DMS 273 (cell line): ENCODE measurements around the gene OVCH2.
"Not testable (repeated sequence)": the region's sequence is repeated elsewhere in the genome, so short reads cannot be mapped to it uniquely, and the experiment has no call there.

Source experiments
- DNase-seq: peaks from one replicate; lab custom pipeline; 2025; ENCODE audit not compliant: unreplicated experiment; lab: John Stamatoyannopoulos, UW

Gene OVCH2

DNA sequence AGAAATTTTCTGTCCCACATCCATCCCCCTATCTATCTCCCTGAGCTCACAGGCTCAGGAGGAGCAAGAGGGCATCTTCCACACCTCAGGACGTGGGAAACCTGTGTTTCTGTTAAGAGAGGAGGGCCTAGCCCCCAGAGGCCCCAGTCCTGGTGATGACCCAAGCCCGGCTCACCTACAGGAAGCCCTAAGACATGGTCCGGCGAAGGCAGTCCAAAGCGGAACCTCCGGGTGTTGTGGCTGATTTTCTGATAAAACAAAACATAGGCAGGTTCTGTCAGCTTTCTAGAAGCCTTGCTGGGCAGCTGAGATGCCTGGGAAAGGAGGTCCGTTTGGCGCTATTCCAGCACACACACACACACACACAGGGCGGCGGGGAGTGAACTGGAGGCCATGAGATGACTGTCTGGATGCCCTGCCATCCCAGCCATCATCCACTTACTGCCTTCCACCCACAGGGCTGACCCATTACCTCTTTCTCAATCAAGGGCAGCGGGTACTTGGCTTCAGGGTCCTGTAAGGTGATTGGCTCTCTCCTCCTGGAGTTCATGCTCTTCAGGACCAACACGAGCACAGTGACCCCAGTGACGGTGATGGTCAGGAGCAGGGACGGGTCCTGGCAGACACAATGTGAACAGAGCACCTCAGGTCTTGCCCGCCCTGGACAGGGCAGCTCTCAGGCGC is 33.9 kb downstream of the OVCH2 start:
- no peak for DNase-seq

DNA sequence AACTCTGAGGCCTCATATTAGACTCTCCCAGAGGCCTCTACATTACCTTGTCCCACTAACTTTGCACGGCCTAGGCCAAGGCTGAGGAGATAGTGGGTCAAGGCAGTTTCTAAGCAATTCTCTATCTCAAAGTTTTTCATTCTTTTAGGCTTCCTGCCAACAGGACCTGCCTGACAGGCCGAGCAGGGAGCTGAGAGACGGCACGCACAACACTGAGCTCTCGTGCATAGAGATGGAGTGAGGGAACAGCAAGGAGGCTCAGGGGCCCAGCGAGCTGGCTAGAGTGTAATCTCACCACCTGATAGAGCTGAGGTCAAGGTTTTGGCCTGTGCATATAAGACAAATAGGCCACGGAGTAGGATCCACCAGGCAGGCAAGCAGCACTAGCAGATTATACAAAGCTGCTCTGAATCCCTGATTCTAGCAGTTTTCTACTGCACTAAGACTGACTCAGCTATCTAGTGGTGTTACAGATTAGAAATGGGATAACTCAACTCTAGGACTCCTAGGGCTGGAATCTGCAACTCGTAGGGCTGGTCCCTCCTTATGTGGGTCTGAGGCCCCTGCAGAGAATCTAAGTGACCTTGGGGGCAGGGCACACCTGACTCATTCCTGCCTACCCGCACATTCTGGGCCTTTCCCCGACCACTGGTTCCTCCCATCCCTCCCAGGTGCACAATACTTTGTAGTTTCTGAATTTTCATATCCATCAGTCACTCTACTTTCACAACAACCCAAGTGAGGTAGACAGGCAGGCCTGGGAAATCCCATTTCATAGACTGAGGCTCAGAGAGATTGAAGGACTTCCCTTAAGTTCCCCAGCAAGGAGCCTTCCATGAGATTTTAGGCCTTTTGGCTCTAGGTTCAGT is 34.7 kb downstream of the OVCH2 start:
- DNase-seq = no peak

DNA sequence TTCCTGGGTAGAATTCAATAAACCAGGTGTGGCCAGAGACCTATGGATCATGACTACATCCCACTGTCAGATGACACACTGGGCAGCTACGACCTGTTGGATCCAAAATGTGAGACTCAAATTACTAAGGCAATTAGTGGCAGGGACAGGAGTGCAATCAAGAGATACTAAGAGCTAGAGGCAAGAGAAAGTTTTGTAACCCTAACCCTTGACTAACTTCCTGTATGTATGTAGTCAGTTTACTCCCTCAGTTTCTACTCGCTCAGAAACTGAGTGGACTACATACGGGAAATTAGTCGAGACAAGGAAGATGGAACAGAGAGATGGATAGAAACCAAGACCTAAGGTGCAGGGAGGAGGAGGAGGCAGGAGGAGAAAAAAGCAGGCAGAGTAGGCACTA is 35.6 kb downstream of the OVCH2 start:
- no peak for DNase-seq

DNA sequence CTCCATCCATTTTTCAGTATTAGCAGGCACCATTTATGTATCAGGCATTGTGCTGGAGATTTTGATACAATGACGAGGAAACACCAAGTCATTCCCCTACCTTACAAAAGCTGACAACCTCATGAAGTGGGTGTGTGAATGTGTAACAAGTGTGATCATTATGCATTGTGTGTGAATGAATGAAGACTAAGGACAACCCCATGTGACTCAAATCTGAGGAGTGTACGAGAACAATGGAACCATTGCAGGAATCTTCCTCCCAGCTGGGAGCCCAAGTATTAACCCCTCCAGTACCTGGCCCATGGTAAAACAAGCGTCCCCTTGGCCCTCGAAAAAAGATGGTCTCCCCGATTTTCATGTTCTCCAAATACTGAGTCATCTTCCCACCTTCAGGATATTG is 37.4 kb downstream of the OVCH2 start:
- no peak for DNase-seq

DNA sequence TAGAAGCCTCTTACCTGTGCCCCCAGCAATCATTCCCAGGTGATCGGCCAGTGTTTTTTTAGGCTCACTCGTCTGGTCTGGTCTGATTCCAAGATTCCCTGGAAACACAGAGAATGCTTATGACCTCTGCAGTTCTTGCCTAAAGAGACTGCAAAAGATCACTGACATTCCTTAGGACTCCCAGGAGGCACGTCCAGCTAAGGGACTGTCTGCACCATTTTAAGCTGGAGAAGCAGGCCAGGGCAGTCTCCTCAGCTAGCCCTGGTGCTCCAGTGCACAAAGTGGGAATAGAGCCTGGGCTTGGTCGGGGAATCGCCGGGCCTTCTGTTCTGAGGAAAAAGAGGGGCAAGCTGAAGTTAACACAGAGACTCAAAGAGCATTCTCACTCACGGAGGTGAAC is 37.8 kb downstream of the OVCH2 start:
- DNase-seq = no peak

DNA sequence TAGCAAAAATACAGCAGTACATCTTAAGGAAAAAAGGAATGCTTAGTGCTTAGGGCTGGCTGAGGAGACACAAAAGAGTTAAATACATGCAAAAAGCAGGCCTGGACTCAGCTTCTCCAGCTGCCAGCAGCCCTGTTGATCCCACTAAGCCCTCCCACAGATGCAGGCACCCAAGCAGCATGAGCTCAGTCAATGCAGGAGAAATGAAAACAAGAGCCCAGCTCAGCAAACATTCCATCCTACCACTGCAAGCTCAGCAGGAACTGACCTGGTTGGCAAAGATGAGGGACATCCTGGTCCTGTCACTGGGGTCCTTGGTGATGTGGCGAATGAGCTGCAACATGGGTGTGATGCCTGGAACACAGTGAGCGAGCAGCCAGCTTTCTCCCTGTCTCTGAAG is 38.8 kb downstream of the OVCH2 start:
- no peak for DNase-seq

DNA sequence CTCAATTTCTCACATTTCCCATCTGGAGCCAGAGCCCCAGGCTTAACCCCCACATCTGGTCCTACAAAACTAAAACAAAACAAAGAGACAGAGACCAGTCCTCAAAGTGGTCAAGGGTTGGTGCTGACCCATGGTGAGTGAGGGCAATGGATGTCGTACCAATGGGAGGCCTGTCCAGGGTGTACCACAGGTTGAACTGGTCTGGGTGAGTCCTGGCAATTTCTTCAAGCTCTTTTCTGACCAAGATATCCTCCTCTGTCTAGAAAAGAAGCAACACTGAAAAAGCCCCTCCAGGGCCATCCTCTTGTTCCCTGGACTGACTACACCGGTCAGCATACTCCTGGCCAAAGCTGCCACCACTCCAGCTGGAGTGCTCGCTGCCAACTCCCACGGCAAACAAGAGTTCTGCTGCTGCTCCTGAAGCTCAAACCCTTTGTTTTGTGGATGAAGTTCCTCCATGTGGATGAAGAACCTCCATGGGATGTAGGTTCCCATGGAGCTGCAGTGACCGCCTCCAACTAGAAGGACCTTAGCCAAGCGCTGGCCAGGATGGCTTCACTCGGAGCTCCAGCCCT is 39.9 kb downstream of the OVCH2 start:
- no peak for DNase-seq

DNA sequence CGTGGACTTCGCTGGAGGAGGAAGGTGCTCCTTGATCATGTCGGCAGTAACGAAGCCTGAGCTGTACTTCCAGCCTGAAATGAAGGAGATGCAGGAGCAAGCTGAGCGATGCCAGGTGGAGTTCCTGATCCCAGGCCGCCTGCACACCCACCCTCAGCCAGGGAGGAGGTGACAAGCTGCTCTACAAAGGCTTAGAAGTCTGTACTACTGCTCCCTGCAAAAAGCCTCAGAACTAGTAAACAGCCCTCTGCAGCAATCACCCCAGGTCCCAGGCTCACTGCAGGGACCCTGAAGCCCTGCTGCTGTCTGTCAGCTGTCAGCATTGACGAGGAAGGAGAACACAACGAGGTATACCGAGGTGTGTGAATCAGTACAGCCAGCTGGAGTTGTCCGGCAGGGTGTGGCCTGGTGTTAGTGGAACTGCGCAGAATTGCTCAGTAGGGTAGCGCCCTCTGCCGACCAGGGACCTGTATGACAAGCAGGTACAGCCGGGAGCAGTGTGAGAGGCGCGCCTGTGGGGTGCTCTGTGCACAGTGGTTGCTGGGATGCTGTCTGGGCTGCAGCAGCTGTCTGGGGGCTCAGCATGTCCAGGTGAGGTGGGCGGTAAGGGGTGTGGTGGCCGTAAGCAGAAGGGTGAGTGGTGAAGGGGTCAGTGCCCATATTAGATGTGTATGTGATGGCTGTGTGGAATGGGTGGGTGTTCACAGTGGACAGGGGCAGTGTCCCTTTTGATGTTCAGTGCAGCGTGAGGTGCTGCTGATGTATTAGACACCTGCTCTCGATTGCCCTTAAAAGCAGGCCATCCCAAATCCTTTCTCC is 40.6 kb downstream of the OVCH2 start:
- DNase-seq = peak; percentile 67

DNA sequence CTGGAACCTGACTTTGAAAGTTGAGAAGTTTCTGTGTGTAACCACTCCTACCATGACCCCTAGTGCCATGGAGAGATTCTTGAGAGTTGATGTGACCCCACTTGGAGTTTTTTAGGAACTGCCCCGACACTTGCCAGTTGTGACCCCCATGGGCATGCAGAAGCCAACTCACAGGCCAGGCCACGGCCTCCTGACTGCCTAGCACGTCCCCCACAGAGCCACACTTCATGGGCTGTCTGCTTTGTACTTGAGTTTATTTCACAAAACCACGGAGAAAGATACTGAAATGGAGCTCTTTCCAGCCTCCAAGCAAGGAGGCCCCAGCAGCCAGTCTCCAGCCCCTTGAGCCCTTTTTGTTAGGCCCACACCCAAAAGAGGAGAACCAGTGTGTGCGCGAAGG is 41.4 kb downstream of the OVCH2 start:
- DNase-seq = no peak

DNA sequence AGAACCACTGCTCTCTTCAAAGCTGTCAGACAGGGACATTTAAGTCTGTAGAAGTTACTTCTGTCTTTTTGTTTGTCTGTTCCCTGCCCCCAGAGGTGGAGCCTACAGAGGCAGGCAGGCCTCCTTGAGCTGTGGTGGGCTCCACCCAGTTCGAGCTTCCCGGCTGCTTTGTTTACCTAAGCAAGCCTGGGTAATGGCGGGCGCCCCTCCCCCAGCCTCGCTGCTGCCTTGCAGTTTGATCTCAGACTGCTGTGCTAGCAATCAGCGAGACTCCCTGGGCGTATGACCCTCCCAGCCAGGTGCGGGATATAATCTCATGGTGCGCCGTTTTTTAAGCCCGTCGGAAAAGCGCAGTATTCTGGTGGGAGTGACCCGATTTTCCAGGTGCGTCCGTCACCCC is 42.7 kb downstream of the OVCH2 start:
- DNase-seq = not testable (repeated sequence)

DNA sequence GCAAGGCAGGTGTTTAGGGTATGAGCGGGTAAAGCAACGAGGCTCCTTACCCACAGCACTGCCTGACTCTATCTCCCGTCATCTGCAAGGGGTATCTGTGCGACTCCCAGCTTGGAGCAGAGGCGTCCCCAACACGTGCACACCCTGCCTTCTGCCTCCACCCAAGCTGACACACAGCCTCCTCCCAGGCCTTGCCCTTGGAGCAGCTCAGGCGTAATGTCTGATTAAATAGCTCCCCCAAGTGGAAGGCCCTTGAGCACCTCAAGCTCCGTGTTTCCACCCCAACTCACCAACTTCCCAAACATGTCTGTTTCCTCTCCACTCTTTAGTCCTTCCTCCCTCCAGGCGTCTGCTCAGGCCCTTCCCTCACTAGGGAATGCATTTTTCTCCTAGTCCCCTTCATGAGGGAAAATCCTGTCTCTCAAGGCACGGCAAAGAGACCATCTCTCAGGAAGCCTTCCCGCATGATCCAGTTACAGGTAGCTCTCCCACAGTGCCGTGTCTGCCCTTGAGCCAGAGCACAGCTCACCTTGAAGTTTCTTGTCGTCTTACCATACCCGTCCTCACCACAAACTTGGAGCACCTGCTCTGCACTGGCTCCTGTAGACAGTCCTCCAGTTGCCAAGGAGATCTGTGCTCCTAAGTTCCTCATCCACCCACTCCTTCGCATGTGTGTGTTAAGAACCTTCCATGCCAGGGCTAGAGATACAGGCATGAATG is 48.8 kb downstream of the OVCH2 start:
- peak; percentile 74 for DNase-seq

DNA sequence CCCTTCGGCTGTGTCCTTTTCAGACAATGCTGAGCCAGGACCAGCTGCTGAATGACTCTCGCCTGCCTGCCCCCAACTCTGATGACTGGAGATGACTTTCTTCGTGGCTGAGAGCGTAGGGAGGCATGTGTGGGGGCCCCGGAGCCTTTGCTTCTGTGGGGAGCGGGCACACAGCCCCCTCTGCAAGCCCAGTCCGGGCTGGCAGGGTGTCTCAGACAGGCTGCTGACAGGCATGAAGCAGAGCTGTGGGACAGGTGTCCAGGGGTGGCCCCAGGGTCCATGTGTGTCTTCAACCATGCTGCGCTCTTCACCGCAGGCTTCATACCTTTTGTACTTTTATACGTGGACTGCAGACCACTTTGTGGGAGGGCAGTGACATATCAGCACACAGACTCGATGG is 49.6 kb downstream of the OVCH2 start:
- no peak for DNase-seq

DNA sequence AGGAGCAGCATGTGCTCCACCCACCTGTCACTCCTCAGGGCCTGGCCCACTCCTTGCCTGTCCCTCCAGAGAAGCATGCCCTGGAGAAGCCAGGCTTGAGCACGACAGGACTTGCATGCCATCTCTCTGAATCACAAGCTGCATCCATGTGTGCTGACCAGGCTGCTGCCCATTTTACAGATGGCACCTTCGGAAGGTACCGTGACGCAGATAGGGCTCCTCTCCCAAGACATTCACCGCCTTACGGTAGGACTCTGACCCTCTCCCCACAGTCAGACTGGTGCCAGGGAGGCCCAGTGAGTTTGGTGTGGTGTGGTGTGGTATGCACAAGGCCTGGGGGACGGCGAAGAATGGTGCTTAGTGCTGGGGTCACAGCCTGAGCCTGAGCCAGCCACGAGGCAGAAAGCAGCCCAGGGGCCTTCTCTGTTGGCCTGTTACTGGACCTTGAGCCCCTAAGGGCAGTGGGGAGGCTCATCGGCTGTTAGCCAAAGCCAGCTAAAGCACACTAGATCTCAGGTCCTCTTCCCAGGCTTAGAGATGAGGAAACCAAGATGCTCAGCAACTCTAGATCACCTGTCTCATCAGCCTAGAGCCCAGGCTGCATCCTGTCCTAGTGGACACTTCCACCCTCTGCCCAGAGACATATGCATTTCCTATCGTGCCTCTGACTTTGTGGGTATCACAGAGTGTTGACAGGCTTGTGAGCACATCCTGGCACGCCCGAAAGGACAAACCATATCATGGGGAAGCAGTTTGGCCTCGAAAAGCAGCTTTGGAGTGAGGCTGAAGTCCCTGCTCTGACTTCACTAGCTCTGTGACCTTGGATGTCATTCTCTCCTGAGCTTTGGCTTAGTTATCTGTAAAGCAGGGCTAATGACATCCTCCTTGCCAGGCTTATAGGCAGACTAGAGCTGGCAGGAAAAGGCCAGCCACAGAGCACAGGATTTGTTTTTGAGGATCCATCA is 50.7 kb downstream of the OVCH2 start:
- no peak for DNase-seq

DNA sequence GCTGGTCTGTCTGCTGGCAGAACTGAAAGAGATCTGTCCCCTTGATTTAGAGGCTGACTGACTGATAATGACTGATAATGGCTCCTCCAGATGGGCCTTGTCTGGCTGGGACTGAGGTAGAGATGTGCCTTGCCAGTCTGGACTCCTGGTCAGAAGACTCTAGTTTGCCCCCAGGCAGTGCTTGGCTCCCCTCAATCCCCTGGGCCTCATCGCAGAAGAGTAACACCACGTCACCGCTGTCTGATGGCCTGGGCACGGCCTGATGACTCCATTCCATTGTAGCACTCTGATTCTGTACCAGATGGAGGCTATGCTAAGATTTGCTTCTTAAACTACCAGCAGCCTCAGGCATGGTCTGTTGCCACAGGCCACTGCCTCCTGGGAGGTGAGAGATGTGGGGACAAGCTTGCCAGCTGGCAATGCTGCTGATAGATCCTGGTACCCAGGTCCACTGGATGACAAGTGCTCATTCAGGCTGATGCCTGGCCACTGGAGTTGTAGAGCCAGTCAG is 52.0 kb downstream of the OVCH2 start:
- no peak for DNase-seq

DNA sequence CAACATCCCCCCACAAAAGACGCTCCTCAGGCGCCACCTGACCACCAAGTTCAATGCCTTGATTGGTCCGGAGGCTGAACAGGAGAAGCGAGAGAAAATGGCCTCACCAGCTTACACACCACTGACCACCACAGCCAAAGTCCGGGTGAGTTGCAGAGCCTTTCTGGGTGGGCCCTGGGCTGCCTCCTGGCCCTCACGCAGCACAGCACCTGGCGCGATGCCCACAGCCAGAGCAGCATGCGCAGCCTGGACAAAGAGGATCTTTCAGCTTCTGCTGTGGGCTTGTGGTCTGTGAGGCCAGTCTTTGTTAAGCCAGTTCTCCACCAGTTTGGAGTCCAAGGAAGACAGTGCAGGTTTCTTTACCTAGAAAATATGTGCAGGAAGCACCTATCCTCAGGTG is 54.6 kb downstream of the OVCH2 start:
- DNase-seq = no peak

DNA sequence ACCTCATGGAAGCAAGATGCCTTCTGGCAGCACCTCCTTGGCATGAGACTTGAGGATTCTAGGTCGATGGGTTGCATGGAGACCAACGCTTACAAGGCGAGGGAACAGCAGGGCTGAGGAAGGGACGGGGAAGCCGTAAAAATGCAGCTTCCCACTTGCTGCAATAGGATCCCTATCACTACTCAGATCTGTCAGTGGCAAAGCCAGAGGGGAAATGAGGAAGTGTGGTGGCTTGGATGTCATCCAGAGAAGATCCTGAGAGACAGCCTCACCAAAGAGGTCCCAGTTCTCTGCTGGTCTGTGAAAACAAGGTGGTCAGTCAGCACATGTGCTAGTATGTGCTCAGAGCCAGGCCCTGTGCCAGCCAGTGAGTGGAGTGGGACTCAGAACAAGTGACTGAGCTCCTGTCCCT is 55.1 kb downstream of the OVCH2 start:
- DNase-seq = no peak

DNA sequence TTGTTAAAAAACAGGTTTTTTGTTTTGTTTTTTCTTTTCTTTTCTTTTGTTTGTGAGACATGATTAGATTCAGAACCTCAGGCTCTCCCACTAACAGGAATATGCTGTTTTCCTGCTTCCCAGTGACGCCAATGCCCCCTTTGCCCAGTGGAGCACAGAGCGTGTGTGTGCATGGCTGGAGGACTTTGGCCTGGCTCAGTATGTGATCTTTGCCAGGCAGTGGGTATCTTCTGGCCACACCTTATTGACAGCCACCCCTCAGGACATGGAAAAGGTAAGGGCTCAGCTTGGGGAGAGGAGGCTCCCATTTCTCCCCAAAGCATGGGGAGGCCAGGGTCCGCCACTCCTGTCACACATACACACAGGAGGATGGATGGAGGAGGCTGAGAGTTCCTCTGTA is 58.0 kb downstream of the OVCH2 start:
- DNase-seq = no peak

DNA sequence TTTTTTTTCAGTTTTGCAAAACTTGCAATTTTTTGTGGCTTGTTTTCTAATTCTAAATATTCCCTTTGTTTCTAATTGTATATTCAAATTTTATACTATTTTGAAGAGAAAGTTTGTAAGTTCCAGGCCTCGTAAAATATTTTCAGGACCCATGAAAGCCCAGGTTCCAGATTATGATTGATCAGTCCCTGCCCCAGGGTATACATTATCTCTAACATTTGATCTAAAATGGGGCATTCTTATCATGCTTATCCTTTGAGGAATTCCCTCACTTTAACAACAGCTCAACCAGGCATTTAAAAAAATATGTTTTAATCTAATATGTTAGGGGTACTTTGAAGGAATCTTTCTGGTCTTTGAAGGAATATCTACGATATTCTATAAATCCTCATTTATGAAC is 59.4 kb downstream of the OVCH2 start:
- DNase-seq = no peak

DNA sequence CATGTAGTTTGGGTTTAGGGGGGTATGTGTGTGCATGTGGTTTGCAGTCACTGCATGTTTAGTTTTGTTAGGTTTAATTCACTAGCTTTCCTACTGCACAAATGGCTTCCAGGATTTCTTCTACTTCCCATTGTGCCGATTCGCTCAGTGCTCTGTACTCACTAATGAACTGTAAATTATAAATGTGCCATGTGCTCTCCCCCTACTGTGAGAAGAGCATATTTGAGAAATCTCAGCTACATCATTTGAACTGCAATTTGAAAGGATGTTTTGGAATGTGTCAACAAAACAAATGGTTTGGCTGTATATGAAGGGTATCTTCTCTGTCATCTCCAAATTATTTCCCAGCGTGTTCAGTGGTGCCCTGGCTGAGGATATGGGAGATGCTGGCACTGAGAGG is 61.1 kb downstream of the OVCH2 start:
- no peak for DNase-seq
